Type B pancreatic cell (in vitro differentiated cells): ENCODE data around the gene ABHD16A. TPM values are rescaled to one million over a fixed set of nuclear protein-coding genes. Genes with fewer than 3 reads are reported as not detected.

Source experiments
- DNase-seq: peaks from one replicate; pipeline ENCODE4 v3.0.0; 2021; ENCODE audit warnings: mixed read lengths; ENCODE audit not compliant: unreplicated experiment; ENCODE audit errors: extremely low spot score
- H3K27ac Mint-ChIP-seq: 2 replicates; pipeline ENCODE4 v1.8.0; 2021; ENCODE audit warnings: mild to moderate bottlenecking, mixed read lengths
- H3K27me3 Mint-ChIP-seq: 2 replicates; pipeline ENCODE4 v1.8.0; 2021; ENCODE audit warnings: mixed read lengths
- H3K36me3 Mint-ChIP-seq: 2 replicates; pipeline ENCODE4 v1.8.0; 2021; ENCODE audit warnings: mixed read lengths
- H3K4me1 Mint-ChIP-seq: one replicate; pipeline ENCODE4 v1.8.0; 2021; ENCODE audit warnings: mixed read lengths; ENCODE audit not compliant: unreplicated experiment
- H3K4me3 Mint-ChIP-seq: 2 replicates; pipeline ENCODE4 v1.8.0; 2021; ENCODE audit warnings: mild to moderate bottlenecking, mixed read lengths
- H3K9me3 Mint-ChIP-seq: 2 replicates; pipeline ENCODE4 v1.8.0; 2021; ENCODE audit warnings: mixed read lengths
- total RNA-seq: library from RNA; stranded (reverse); gene quantifications from 2 replicates; pipeline ENCODE4 v1.2.1, GENCODE V29; 2021; ENCODE audit warnings: low replicate concordance
- TF ChIP-seq, protein P1 (sequence below): fragments of 200-600 bp; sonication (generic); conservative IDR thresholded peaks from 2 replicates; pipeline ENCODE4 v1.5.0; 2021; ENCODE audit warnings: antibody characterized with exemption, mild to moderate bottlenecking

The ABHD16A gene
- total RNA-seq, 1 donor from 2014 or later = 80.9 TPM

DNA sequence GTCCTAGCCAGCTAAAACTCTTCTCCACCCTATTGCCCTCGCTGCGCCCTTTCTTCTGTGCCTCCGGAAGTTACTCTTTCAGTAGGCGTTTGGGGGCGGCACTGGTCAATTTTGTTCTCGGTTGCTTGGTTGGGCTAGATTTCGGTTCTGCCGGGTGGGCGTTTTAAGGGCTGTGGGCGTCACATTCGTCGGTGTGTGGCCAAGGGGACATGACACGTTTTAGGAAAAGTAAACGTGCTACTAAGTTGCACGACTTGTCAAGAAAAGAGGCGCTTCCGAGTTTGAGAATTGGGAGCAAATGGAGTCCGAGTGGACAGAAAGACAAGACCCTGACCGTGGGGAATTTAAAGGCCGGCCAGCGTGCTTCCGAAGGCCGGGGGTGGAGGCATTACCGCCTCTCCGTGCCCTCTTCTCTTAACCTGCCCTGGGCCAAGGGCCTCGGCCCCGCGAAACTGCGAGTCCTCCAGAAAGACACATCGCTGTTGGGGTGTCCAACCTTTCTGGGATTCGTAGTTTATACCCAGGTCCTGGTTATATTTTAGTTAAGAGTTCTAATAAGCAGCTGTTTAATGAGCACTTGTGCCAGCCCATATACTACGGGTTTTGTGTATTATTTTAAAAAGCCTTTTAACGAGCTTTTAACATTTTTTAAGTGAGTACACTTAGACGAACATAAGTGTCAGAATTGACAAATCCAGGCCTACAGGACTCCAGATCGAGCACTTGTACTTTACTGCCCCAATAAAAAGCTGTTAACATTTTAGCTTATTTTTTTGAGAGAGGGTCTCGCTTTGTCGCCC is 50.0 kb downstream of the ABHD16A start:
- Mint-ChIP-seq H3K4me3 (peak overlapping the region; percentile 96), H3K27me3 (no peaks in the 10 kb centered on the region), H3K27ac (peak overlapping the region; percentile 99), H3K9me3 (no peaks in the 10 kb centered on the region), H3K36me3 (peaks cover 35% of the 10 kb centered on the region), H3K4me1 (peaks cover 29% of the 10 kb centered on the region)
- DNase-seq = peak; percentile 84
- TF ChIP-seq, protein P1, sequence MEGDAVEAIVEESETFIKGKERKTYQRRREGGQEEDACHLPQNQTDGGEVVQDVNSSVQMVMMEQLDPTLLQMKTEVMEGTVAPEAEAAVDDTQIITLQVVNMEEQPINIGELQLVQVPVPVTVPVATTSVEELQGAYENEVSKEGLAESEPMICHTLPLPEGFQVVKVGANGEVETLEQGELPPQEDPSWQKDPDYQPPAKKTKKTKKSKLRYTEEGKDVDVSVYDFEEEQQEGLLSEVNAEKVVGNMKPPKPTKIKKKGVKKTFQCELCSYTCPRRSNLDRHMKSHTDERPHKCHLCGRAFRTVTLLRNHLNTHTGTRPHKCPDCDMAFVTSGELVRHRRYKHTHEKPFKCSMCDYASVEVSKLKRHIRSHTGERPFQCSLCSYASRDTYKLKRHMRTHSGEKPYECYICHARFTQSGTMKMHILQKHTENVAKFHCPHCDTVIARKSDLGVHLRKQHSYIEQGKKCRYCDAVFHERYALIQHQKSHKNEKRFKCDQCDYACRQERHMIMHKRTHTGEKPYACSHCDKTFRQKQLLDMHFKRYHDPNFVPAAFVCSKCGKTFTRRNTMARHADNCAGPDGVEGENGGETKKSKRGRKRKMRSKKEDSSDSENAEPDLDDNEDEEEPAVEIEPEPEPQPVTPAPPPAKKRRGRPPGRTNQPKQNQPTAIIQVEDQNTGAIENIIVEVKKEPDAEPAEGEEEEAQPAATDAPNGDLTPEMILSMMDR = no peak

DNA sequence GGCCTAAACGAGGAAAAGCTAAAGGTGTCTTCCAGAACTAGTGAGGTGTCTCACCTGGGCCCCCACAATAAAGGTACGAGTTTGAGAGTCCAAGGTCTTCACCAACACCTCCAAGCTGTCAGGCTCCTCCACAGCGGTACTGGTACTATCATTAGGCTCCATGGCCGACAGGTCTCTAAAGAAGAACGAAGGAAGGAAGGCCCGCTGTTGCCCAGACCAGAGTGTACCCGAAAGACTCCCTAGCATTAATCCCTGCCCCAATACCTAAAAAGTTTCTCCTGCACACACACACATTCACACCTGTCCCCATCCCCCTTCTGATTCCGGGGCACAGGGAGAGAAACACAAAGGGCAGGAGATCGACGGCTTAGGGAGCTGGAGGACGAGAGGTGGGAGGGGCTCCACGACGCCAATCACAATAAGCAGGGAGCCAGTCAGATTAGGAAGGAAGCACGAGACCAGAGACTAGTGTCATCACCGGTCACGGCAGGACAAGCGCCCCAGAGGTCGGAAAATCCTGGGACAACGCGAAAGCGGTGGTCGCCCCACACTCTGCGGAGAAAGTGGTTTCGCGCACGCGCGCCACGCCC is 51.4 kb downstream of the ABHD16A start:
- peaks cover 30% of the 10 kb centered on the region for H3K36me3 Mint-ChIP-seq
- H3K9me3 Mint-ChIP-seq = no peaks in the 10 kb centered on the region
- peaks cover 25% of the 10 kb centered on the region for H3K4me1 Mint-ChIP-seq
- H3K27ac Mint-ChIP-seq = peak overlapping the region; percentile 99
- peak overlapping the region; percentile 96 for H3K4me3 Mint-ChIP-seq
- TF ChIP-seq, protein P1 = no peak
- H3K27me3 Mint-ChIP-seq = no peaks in the 10 kb centered on the region
- no peak for DNase-seq

DNA sequence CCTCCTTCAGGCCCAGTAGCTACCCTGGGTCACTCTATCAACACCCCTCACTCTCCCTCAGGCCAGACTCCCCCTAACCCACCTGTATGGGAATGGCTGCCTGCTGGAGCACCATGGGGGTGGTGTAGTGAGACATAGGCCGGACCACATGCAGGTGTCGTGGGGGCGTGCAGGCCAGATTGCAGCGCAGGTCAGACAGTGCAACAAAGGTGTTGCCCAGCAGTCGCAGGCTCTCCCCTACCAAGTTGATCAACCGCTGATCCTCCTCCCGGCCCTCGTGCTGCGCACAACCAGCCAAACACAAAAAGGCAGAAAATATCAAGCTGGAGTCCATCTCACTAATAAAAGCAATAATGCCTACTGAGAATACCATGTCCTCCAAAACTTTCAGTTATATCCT is 57.8 kb downstream of the ABHD16A start:
- no peak for DNase-seq
- peaks cover 27% of the 10 kb centered on the region for H3K36me3 Mint-ChIP-seq
- no peaks in the 10 kb centered on the region for H3K9me3 Mint-ChIP-seq
- no peak overlapping the region for H3K27ac Mint-ChIP-seq
- H3K4me3 Mint-ChIP-seq = no peak overlapping the region
- TF ChIP-seq, protein P1 = no peak
- H3K27me3 Mint-ChIP-seq = no peaks in the 10 kb centered on the region
- no peaks in the 10 kb centered on the region for H3K4me1 Mint-ChIP-seq

DNA sequence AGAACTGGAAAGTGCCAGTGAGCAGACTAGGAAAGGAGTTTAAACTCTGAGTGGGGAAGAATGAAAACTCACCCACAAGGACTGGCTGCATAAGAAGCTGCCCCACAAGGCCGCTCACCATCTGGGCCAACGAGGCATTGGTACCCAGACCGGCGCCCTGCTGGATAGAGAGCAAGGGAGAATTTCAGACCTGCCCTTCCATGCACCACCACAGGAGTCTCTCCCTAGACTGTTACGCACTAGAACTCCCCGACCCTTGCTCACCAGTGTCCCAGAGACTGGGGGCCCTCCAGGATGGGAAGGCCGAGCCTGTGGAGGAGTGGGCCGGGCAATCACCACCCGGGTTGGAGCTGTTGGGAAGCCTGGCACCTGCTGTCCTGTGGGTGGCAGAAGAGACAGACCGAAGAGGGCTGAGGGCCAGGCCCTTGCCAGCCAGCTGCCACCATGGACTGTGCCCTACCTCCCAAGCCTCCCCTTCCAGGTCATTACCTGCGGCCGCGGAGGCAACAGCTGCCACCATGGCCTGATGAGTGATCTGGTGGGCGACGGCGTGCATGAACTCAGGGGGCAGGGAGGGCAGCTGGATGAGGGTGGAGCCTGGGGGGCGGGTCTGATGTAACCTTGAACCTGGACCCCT is 59.2 kb downstream of the ABHD16A start:
- TF ChIP-seq, protein P1 = no peak
- no peaks in the 10 kb centered on the region for H3K27me3 Mint-ChIP-seq
- no peak overlapping the region for H3K27ac Mint-ChIP-seq
- H3K4me1 Mint-ChIP-seq = no peaks in the 10 kb centered on the region
- DNase-seq = no peak
- peaks cover 28% of the 10 kb centered on the region for H3K36me3 Mint-ChIP-seq
- no peaks in the 10 kb centered on the region for H3K9me3 Mint-ChIP-seq
- no peak overlapping the region for H3K4me3 Mint-ChIP-seq

DNA sequence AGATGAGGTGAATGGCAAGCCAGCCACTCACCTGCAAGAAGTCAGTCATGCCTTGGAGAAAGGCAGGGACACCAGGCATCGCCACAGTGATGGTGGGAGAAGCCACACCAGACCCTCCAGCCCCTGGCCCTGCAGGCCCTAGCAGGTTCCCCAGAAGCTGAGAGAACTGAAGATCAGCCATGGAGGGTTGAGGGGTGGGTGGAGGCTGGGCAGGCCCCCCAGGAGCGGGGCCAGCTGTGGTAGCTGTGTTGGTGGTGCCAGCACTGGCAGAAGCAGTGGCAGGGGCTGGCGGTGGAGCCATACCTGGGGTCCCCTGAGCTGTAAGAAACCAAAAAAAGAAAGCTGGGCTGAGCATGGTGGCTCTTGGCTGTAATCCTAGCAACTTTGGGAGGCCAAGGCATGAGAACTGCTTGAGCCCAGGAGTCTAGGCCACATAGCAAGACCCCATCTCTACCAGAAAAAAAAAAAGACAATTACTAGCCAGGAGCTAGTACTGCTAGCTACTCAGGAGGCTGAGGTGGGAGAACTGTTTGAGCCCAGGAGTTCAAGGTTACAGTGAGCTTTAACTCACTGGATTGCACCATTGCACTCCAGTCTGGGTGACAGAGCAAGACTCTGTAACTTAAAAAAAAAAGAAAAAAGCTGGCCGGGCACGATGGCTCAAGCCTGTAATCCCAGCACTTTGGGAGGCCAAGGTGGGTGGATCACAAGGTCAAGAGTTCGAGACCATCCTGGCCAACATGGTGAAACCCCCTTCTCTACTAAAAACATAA is 60.1 kb downstream of the ABHD16A start:
- H3K27ac Mint-ChIP-seq = no peak overlapping the region

More for the DNA sequence above, 60.1 kb downstream of the ABHD16A start:
- H3K27me3 Mint-ChIP-seq = no peaks in the 10 kb centered on the region
- H3K36me3 Mint-ChIP-seq = peaks cover 26% of the 10 kb centered on the region
- no peaks in the 10 kb centered on the region for H3K4me1 Mint-ChIP-seq
- no peak overlapping the region for H3K4me3 Mint-ChIP-seq
- no peak for DNase-seq
- H3K9me3 Mint-ChIP-seq = no peaks in the 10 kb centered on the region
- TF ChIP-seq, protein P1 = no peak
